ENCODE measurements around the gene ZNF358.

Gene ZNF358

GRCh38 chr19:7522923-7523667, 7.2 kb downstream of the ZNF358 start:
- H3K4me3 ChIP-seq (ENCODE audit: control insufficient read depth, low read depth, low read length), result peak overlapping the region; percentile 72
- no peak for TF ChIP-seq CTCF (IDR thresholded peaks at IDR 0.05; ENCODE audit: control insufficient read depth, insufficient read depth, low read depth, low read length, missing control alignments)
- no peak for DNase-seq (ENCODE audit: low read depth)

GRCh38 chr19:7524523-7524922, 8.6 kb downstream of the ZNF358 start:
- no peak for TF ChIP-seq CTCF (IDR thresholded peaks at IDR 0.05; ENCODE audit: control insufficient read depth, insufficient read depth, low read depth, low read length, missing control alignments)
- no peak overlapping the region for H3K4me3 ChIP-seq (ENCODE audit: control insufficient read depth, low read depth, low read length)
- DNase-seq (ENCODE audit: low read depth), result no peak

- H3K4me3 ChIP-seq (ENCODE audit: control insufficient read depth, low read depth, low read length), result no peak overlapping the region
- no peak for DNase-seq (ENCODE audit: low read depth)
- TF ChIP-seq CTCF (IDR thresholded peaks at IDR 0.05; ENCODE audit: control insufficient read depth, insufficient read depth, low read depth, low read length, missing control alignments), result no peak
Observed at GRCh38 chr19:7524992-7525739, 9.3 kb downstream of the ZNF358 start.

- DNase-seq (ENCODE audit: low read depth), result no peak
- no peak for TF ChIP-seq CTCF (IDR thresholded peaks at IDR 0.05; ENCODE audit: control insufficient read depth, insufficient read depth, low read depth, low read length, missing control alignments)
- no peak overlapping the region for H3K4me3 ChIP-seq (ENCODE audit: control insufficient read depth, low read depth, low read length)
Observed at GRCh38 chr19:7526059-7526929, 10.4 kb downstream of the ZNF358 start.

- no peak for TF ChIP-seq CTCF (IDR thresholded peaks at IDR 0.05; ENCODE audit: control insufficient read depth, insufficient read depth, low read depth, low read length, missing control alignments)
- DNase-seq (ENCODE audit: low read depth), result no peak
- no peak overlapping the region for H3K4me3 ChIP-seq (ENCODE audit: control insufficient read depth, low read depth, low read length)
Observed at GRCh38 chr19:7527516-7528191, 11.8 kb downstream of the ZNF358 start.

- no peak for DNase-seq (ENCODE audit: low read depth)
- no peak overlapping the region for H3K4me3 ChIP-seq (ENCODE audit: control insufficient read depth, low read depth, low read length)
- TF ChIP-seq CTCF (IDR thresholded peaks at IDR 0.05; ENCODE audit: control insufficient read depth, insufficient read depth, low read depth, low read length, missing control alignments), result no peak
Observed at GRCh38 chr19:7528192-7528519, 12.3 kb downstream of the ZNF358 start.

Data from AG09309 (cell line).